HG03442 (cell line): ENCODE measurements around the gene COL18A1.

Experiments used
- ATAC-seq: cut with Tn5 transposase; IDR thresholded peaks from one replicate; pipeline ENCODE4 v1.9.1; 2021; ENCODE audit warnings: mild to moderate bottlenecking, moderate library complexity; ENCODE audit not compliant: unreplicated experiment

The COL18A1 gene

GRCh38 chr21:45475797-45476570, 71.0 kb downstream of the COL18A1 start:
- no peak for ATAC-seq

- no peak for ATAC-seq
Observed at GRCh38 chr21:45476582-45476981, 71.6 kb downstream of the COL18A1 start.

- ATAC-seq: no peak
Observed at GRCh38 chr21:45477176-45478114, 72.5 kb downstream of the COL18A1 start.

DNA sequence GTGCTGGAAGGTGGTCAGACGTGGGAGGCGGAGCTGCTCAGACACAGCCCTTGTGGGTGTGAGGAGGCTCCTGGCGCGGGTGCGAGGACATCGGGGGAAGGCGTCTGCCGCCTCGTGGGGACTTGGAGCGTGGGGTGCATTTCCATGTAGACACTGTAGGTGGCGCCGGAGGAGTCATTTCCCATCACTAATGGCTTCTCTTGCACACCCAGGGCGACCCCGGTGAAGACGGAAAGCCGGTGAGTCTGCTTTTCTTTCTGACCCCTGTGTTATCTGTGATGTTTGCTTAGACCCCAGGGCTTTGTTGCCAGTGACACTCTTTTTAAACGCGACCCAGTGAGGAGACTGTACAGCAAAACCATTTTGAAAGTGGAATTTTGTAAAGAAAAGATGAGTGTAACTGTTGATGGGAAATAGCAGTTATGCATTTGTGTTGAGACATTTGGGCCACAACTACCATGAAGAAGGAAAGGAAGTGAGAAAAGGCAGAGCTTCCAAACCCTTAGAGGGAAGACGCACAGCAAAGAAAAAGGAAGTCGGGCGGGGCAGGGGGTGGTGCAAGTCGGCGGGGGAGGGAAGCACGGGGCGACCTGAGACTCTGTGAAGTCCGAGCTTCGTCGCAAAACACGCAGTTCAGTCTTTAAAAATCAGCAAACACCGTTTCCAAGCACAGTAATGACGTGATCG, 73.3 kb downstream of the COL18A1 start:
- ATAC-seq: no peak

GRCh38 chr21:45478816-45479669, 74.1 kb downstream of the COL18A1 start:
- no peak for ATAC-seq

- ATAC-seq: no peak
Observed at GRCh38 chr21:45479691-45480675, 75.0 kb downstream of the COL18A1 start.

- ATAC-seq: no peak
Observed at GRCh38 chr21:45480701-45481500, 75.9 kb downstream of the COL18A1 start.

- ATAC-seq: no peak
Observed at GRCh38 chr21:45481566-45481965, 76.6 kb downstream of the COL18A1 start.

DNA sequence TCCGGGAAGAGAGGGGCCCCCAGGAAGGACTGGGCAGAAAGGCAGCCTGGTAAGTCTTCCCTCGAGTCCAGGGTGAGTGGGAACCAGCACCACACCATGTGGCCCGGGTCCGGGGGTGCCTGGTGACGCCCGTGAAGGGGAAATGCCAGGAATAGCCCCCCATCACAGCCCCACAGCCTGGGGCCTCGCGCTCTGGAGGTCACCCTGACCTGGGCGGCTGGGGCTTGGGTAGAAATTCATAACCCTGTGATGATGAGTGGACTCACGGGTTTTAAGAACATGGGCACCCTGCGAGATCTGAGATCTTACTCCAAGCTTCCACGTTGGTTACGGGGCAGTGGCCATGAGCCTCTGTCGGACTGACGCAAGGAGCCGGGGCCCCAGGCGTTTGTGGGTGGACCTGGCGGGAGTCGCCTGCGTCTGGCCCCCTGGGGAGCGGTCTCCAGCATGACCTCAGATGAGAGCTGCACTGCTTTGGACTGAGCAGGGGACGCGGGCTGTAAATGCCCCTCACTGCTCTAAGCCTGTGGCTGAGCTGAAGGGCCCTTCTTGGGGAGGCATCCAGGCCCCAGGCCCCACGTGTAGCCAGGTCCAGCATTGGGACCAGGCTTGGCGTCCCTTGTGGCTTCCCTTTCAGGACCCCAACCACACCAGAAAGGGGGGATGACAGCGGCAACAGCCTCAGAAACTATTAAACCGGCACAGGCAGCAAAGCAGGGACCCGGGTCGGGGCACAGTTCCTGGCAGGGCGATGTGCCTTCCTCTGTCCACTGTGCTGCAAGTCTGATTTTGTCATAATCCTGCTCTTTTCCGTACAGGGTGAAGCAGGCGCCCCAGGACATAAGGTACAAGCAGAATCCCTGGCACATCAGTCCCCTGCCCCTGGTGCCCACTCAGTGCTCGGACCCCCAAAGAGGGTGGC, 77.3 kb downstream of the COL18A1 start:
- ATAC-seq: no peak

DNA sequence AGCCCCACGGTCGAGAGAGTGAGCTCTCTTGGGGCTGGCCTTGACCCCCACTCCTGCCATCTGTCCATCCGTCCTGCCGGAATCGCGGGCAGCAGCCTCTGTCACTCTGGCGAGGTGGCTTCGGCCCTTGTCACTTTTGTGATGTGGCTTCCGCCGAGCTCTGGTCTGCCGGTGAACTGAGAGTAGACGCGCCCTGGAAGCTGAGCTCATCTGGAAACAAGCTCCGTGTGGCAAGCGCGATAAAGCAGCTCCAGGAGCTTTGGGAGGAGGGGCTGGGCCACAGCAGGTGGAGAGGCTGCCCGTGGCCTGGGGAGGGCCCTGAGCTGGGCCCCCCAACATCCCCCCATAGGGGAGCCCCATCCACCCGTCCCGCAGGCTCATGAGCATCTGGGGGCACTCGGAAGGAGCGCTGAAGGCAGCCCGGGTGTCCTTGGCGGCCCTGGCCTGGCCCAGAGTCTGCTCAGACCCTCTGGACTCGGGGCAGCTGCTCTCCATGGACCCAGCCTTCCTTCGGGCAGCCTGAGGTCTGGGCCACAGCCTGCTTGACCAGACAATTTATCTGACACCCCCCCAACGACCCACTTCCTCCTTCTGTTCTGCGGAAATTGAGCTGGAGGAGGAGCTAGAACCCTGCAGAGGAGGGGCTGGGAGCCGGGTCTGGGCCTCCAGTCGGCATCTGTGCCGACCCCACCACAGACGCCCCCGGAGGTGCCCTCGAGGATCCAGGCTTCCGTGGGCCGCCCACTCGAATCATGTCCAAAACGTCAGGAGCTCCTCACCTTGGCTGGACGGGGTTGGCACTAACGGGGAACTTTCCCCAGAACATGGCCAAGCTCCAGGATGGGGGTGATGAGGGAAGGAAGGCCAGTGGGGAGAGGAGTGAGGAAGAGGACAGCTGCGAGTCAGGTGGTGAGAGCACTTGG, 78.2 kb downstream of the COL18A1 start:
- ATAC-seq: no peak

DNA sequence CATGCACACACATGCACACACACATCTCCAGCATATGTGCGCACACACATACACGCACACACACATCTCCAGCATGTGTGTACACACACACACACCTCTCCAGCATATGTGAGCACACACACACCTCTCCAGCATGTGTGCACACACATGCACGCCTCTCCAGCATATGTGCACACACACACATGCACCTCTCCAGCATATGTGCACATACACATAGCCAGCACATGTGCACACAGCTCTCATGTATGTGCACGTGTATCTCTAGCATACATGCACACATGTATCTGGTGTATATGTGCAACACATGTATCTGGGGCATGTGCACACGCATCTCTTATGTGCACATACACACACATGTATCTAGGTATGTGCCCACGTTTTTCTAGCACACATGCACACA, 79.4 kb downstream of the COL18A1 start:
- no peak for ATAC-seq

GRCh38 chr21:45485686-45486442, 80.9 kb downstream of the COL18A1 start:
- no peak for ATAC-seq

- ATAC-seq: no peak
Observed at GRCh38 chr21:45486443-45487160, 81.6 kb downstream of the COL18A1 start.

DNA sequence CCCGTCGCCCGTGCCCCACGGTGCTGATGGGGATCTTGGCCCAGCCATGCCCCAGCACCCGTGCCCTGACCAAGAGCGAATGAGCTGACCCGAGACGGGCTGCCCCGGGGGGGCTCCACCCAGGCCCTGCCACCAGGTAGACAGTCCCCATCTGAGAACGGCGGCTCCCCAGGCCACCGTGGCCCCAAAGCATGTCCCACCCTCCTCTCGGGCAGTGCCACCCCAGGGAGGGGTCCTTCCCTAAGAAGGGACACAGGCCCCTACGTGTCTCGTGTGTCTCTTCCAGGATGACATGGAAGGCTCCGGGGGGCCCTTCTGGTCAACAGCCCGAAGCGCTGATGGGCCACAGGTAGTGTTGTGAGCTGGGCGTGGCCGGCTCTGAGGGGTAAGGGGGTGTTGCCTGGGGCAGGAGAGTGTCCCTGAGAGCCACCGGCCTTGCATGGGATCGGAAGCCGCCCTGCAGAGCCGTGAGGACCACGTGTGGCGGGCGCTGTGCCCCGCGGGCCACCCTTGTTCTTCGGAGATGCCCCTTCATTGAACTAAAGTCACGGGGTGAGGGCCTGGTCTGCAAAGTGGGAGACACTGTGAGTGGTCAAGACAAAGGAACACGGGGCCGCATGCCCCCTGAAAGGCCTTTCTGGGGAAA, 82.3 kb downstream of the COL18A1 start:
- ATAC-seq: no peak
